ENCODE measurements around the gene TMEM207. TPM values are rescaled to one million over a fixed set of nuclear protein-coding genes. Genes with fewer than 3 reads are reported as not detected.

Gene TMEM207
- total and polyA plus RNA-seq, 2 of the 4 experiments (the other 2 are of a cell fraction) = not detected

- 75% methylated on average over 4 of the region's 4 CpGs; no CpG with 5 or more reads in 1 of the 2 experiments for WGBS, 2 experiments (ENCODE audit: extremely low coverage in 2 of 2, insufficient read length in 1 of 2)
- ChIA-PET CTCF (no interaction called here), POLR2A (ENCODE audit: unreplicated experiment) (no interaction called here)
- H2BK120ac ChIP-seq (ENCODE audit: low read depth, low read length) = no peak overlapping the region
- dilution Hi-C loops (cut with HindIII; ENCODE audit: low sequenced_read_pairs, unreplicated experiment) = no loop called here
- H3K27me3 ChIP-seq (ENCODE audit: control insufficient read depth, insufficient read depth, low read length) = no peaks in the 10 kb centered on the region; the same call in 1 of the 2 replicates
- no peaks in the 10 kb centered on the region for H3K36me3 ChIP-seq (ENCODE audit: control insufficient read depth, insufficient read depth, low read length)
- intact Hi-C loops (cut with micrococcal nuclease) = no loop called here
- H2BK15ac ChIP-seq (ENCODE audit: low read depth, low read length) = no peak overlapping the region
- H3K79me1 ChIP-seq (ENCODE audit: low read depth in 1 of 2, low read length in 2 of 2) = no peaks in the 10 kb centered on the region
- H2BK5ac ChIP-seq (ENCODE audit: low read depth, low read length, poor library complexity, severe bottlenecking) = no peak overlapping the region
- H3K4me2 ChIP-seq (ENCODE audit: low read depth, low read length) = no peak overlapping the region
- no peak overlapping the region for H3K27ac ChIP-seq (ENCODE audit: insufficient read depth, low read length)
- H2BK20ac ChIP-seq (ENCODE audit: low read depth, low read length) = no peak overlapping the region
- no peak overlapping the region for H2AK9ac ChIP-seq (replicated peaks; ENCODE audit: low read depth, low read length, poor library complexity)
- H2AFZ ChIP-seq (replicated peaks; ENCODE audit: low read length, poor library complexity) = no peak overlapping the region
- H3K56ac ChIP-seq (ENCODE audit: extremely low read depth, insufficient read depth, low read length) = no peak overlapping the region
- H3K4ac ChIP-seq (ENCODE audit: low read depth, low read length) = no peak overlapping the region
- no peak overlapping the region for H4K8ac ChIP-seq (ENCODE audit: low read depth in 2 of 2, low read length in 2 of 2)
- TF ChIP-seq RAD21 (IDR thresholded peaks at IDR 0.05; ENCODE audit: low read length) = no peak
- no peak for TF ChIP-seq RFX5 (IDR thresholded peaks at IDR 0.05; ENCODE audit: low read depth, low read length)
- TF ChIP-seq MXI1 (IDR thresholded peaks at IDR 0.05; ENCODE audit: borderline replicate concordance, low read depth, low read length) = no peak
- no peak overlapping the region for H3K9ac ChIP-seq (ENCODE audit: low read depth, low read length)
- no peaks in the 10 kb centered on the region for H3K4me1 ChIP-seq (ENCODE audit: control insufficient read depth, insufficient read depth, low read length)
- H3K4me3 ChIP-seq (ENCODE audit: insufficient read depth, low read depth, low read length) = no peak overlapping the region
- in situ Hi-C loops (cut with MboI; ENCODE audit: low sequenced_read_pairs) = no loop called here
- no peaks in the 10 kb centered on the region for H3K9me3 ChIP-seq (ENCODE audit: control insufficient read depth, insufficient read depth, low read length)
- ATAC-seq (ENCODE audit: low read depth) (no peak), DNase-seq (no peak)
- no peaks in the 10 kb centered on the region for H3K9me1 ChIP-seq (ENCODE audit: insufficient read depth, low read length)
- H4K91ac ChIP-seq (ENCODE audit: insufficient read depth, low read depth, low read length) = no peak overlapping the region
- H4K20me1 ChIP-seq (ENCODE audit: insufficient read depth, low read length) = no peaks in the 10 kb centered on the region
- H3K14ac ChIP-seq (replicated peaks; ENCODE audit: low read depth, low read length) = no peak overlapping the region
- BruUV-seq (replicated peaks) = no TSS peak
- H4K5ac ChIP-seq (ENCODE audit: low read depth, low read length) = no peak overlapping the region
- no peak overlapping the region for H2AK5ac ChIP-seq (ENCODE audit: low read depth, low read length)
- no peak overlapping the region for H3K18ac ChIP-seq (ENCODE audit: low read depth, low read length)
- no peak overlapping the region for H3K23ac ChIP-seq (ENCODE audit: low read depth, low read length)
Observed at GRCh38 chr3:190492966-190493365, 43.3 kb upstream of the TMEM207 start.
